GM19372 (cell line): ENCODE data around the gene ARL8B.

Experiments used
- ATAC-seq: cut with Tn5 transposase; IDR thresholded peaks from one replicate; pipeline ENCODE4 v1.9.1; 2021; ENCODE audit warnings: mild to moderate bottlenecking, low read depth, moderate library complexity; ENCODE audit not compliant: unreplicated experiment

ARL8B gene

GRCh38 chr3:5185093-5185673 lies 63.1 kb downstream of the ARL8B start:
- ATAC-seq = no peak

- ATAC-seq = no peak
Observed at GRCh38 chr3:5186089-5186857, 64.2 kb downstream of the ARL8B start.

GRCh38 chr3:5186858-5187155 lies 64.7 kb downstream of the ARL8B start:
- ATAC-seq = no peak

GRCh38 chr3:5187156-5187919 lies 65.2 kb downstream of the ARL8B start, which contains the start of gene EDEM1:
Gene EDEM1, plus strand, starts transcription at chr3:5187707. Its CDS starts 99 bp downstream, at chr3:5187806.
- ATAC-seq = peak; percentile 73

GRCh38 chr3:5187920-5188418 lies 65.9 kb downstream of the ARL8B start:
- peak; percentile 15 for ATAC-seq

GRCh38 chr3:5188419-5189221 lies 66.5 kb downstream of the ARL8B start:
- ATAC-seq = no peak

GRCh38 chr3:5190147-5190791 lies 68.2 kb downstream of the ARL8B start:
- ATAC-seq = no peak

- ATAC-seq = no peak
Observed at GRCh38 chr3:5191555-5192304, 69.6 kb downstream of the ARL8B start.

- ATAC-seq = no peak
Observed at GRCh38 chr3:5192571-5193365, 70.7 kb downstream of the ARL8B start.

GRCh38 chr3:5194341-5194740 lies 72.2 kb downstream of the ARL8B start:
- ATAC-seq = no peak

- ATAC-seq = peak; percentile 35
Observed at GRCh38 chr3:5194801-5195509, 72.9 kb downstream of the ARL8B start.

GRCh38 chr3:5195605-5196004 lies 73.5 kb downstream of the ARL8B start:
- ATAC-seq = no peak

- no peak for ATAC-seq
Observed at GRCh38 chr3:5197022-5197421, 74.9 kb downstream of the ARL8B start.

GRCh38 chr3:5197470-5198312 lies 75.6 kb downstream of the ARL8B start:
- peak; percentile 63 for ATAC-seq

GRCh38 chr3:5198313-5198677 lies 76.2 kb downstream of the ARL8B start:
- ATAC-seq = no peak

- peak; percentile 31 for ATAC-seq
Observed at GRCh38 chr3:5198986-5199731, 77.1 kb downstream of the ARL8B start.
